Fibroblast of lung (primary cell): ENCODE measurements around the gene NAP1L1. TPM values are rescaled to one million over a fixed set of nuclear protein-coding genes. Genes with fewer than 3 reads are reported as not detected.
"Not testable (repeated sequence)": the region's sequence is repeated elsewhere in the genome, so short reads cannot be mapped to it uniquely, and the experiment has no call there.

Source experiments
- DNase-seq, 2 donors: peaks; one replicate each; pipeline versions ENCODE4 v3.0.0 to v3.0.0-alpha.2; 2010; ENCODE audit warnings: low read depth in 2 of 2
- H2AFZ ChIP-seq: 2 replicates; pipeline ENCODE4 v1.5.1; 2012; ENCODE audit warnings: low read length, control low read depth, inconsistent platforms
- H3K27ac ChIP-seq: 2 replicates; pipeline ENCODE4 v1.5.1; 2011; ENCODE audit warnings: low read length, control low read depth; ENCODE audit not compliant: insufficient read depth
- H3K27me3 ChIP-seq: 2 replicates; pipeline ENCODE4 v1.5.1; 2011; ENCODE audit warnings: mild to moderate bottlenecking, low read length; ENCODE audit not compliant: control insufficient read depth, insufficient read depth
- H3K36me3 ChIP-seq: 2 replicates; pipeline ENCODE4 v1.5.1; 2011; ENCODE audit warnings: low read length; ENCODE audit not compliant: control insufficient read depth, insufficient read depth
- H3K4me1 ChIP-seq: 2 replicates; pipeline ENCODE4 v1.5.1; 2011; ENCODE audit warnings: low read length; ENCODE audit not compliant: control insufficient read depth, insufficient read depth; ENCODE audit errors: extremely low read depth
- H3K4me2 ChIP-seq: 2 replicates; pipeline ENCODE4 v1.5.1; 2011; ENCODE audit warnings: low read length, control low read depth; ENCODE audit not compliant: insufficient read depth; ENCODE audit errors: extremely low read depth
- H3K4me3 ChIP-seq, 4 experiments: fragments of 200-600 bp in 1 of 4; sonication (generic) in 1 of 4; replicated peaks in 1 of 4; 2 replicates each; pipeline ENCODE4 v1.5.1; 2011 to 2016; ENCODE audit warnings: low read length in 4 of 4, low read depth in 3 of 4, mild to moderate bottlenecking in 3 of 4, control low read depth in 2 of 4, inconsistent platforms in 1 of 4, mixed read lengths in 1 of 4; ENCODE audit not compliant: insufficient read depth in 1 of 4; ENCODE audit errors: control extremely low read depth in 1 of 4
- H3K79me2 ChIP-seq: 2 replicates; pipeline ENCODE4 v1.5.1; 2012; ENCODE audit warnings: mild to moderate bottlenecking, low read length, inconsistent platforms; ENCODE audit not compliant: control insufficient read depth, insufficient read depth
- H3K9ac ChIP-seq: 2 replicates; pipeline ENCODE4 v1.5.1; 2011; ENCODE audit warnings: mild to moderate bottlenecking, low read length, control low read depth; ENCODE audit not compliant: insufficient read depth
- H3K9me3 ChIP-seq: 2 replicates; pipeline ENCODE4 v1.5.1; 2012; ENCODE audit warnings: low read depth, low read length; ENCODE audit not compliant: control insufficient read depth, insufficient read depth
- H4K20me1 ChIP-seq: 2 replicates; pipeline ENCODE4 v1.5.1; 2011; ENCODE audit warnings: low read length; ENCODE audit not compliant: control insufficient read depth, insufficient read depth; ENCODE audit errors: extremely low read depth
- EZH2 ChIP-seq: IDR thresholded peaks from 2 replicates; pipeline ENCODE4 v1.5.1; 2012; ENCODE audit warnings: low read length, control low read depth, mild to moderate bottlenecking; ENCODE audit errors: missing control alignments
- polyA plus RNA-seq, 2 donors: library from polyadenylated mRNA; depleted of rRNA in 1 of 2; stranded (reverse) in 1 of 2; unstranded in 1 of 2; fragments of >200 nt; gene quantifications; 2 replicates each; pipeline ENCODE4 v1.2.1, GENCODE V29; 2011 to 2012; ENCODE audit warnings: missing spikeins in 1 of 2
- total RNA-seq: library from RNA; depleted of rRNA; stranded (reverse); fragments of >200 nt; gene quantifications from 2 replicates; pipeline ENCODE4 v1.2.1, GENCODE V29; 2014
- TF ChIP-seq, protein P1 (sequence below), 2 donors: IDR thresholded peaks in 1 of 2; conservative IDR thresholded peaks in 1 of 2; 1 replicate in 1 of 2; 2 replicates in 1 of 2; pipeline ENCODE4 v1.5.1; 2011 to 2012; ENCODE audit warnings: low read length in 2 of 2, control low read depth in 1 of 2, inconsistent platforms in 1 of 2, low read depth in 1 of 2, mild to moderate bottlenecking in 1 of 2

The NAP1L1 gene
- total and polyA plus RNA-seq, 2 donors (not counting 1 experiment from before 2014, with no cell fraction given): 275 to 695 TPM

DNA sequence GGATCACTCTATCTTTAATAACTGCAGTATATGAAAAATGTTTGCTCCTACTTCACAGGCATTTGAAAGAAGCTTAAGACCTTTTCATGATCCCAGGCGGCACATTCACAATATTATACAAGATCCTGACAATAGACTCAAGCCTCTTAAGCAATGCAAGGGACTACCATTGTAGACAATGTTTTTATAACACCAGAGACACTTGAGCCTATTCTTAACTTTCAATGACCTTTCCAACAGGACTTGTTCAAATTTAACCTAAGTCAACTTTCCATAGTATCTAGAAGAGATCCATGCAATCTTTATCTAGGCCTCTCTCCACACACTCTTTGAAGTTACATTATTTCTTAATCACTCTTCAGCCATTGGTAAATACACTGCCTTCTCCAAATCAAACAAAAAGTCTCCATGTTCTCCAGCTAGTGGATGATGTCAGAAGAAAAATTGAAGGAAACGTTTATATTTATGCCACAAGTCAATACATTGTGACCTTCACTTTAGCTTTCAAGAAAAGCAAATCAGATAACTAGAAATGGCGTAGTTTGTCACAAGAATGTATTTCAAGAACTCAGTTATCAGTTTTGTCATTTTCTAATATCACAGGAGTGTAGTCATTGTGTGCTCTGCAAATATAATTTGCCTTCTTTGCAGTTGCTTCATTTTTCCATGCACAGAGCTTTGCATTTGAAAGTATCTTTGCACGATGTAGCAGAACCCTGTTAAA lies 94.1 kb downstream of the NAP1L1 start:
- H3K9me3 ChIP-seq: no peaks in the 10 kb centered on the region
- no peak overlapping the region for H3K4me3 ChIP-seq
- no peak overlapping the region for H3K4me2 ChIP-seq
- H3K36me3 ChIP-seq: no peaks in the 10 kb centered on the region
- TF ChIP-seq EZH2: no peak
- TF ChIP-seq, protein P1, sequence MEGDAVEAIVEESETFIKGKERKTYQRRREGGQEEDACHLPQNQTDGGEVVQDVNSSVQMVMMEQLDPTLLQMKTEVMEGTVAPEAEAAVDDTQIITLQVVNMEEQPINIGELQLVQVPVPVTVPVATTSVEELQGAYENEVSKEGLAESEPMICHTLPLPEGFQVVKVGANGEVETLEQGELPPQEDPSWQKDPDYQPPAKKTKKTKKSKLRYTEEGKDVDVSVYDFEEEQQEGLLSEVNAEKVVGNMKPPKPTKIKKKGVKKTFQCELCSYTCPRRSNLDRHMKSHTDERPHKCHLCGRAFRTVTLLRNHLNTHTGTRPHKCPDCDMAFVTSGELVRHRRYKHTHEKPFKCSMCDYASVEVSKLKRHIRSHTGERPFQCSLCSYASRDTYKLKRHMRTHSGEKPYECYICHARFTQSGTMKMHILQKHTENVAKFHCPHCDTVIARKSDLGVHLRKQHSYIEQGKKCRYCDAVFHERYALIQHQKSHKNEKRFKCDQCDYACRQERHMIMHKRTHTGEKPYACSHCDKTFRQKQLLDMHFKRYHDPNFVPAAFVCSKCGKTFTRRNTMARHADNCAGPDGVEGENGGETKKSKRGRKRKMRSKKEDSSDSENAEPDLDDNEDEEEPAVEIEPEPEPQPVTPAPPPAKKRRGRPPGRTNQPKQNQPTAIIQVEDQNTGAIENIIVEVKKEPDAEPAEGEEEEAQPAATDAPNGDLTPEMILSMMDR (conservative IDR thresholded peaks at IDR 0.05 in 1 of 2, IDR thresholded peaks at IDR 0.05 in 1 of 2; ENCODE audit: low read depth in 1 of 2, low read length in 2 of 2): no peak
- DNase-seq: no peak
- no peaks in the 10 kb centered on the region for H3K79me2 ChIP-seq
- no peaks in the 10 kb centered on the region for H3K27me3 ChIP-seq
- H4K20me1 ChIP-seq: no peaks in the 10 kb centered on the region
- H3K27ac ChIP-seq: no peak overlapping the region
- H2AFZ ChIP-seq: no peak overlapping the region
- peaks cover 3% of the 10 kb centered on the region for H3K4me1 ChIP-seq
- no peak overlapping the region for H3K9ac ChIP-seq

DNA sequence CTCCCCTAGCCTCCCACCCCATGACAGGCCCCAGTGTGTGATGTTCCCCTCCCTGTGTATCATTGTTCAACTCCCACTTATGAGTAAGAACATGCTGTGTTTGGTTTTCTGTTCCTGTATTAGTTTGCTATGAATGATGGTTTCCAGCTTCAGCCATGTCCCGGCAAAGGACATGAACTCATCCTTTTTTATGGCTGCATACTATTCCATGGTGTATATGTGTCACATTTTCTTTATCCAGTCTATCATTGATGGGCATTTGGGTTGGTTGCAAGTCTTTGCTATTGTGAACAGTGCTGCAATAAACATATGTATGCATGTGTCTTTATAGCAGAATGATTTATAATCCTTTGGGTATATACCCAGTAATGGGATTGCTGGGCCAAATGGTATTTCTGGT lies 96.8 kb downstream of the NAP1L1 start:
- not testable (repeated sequence) for H3K27me3 ChIP-seq, H3K27ac ChIP-seq, H3K36me3 ChIP-seq, H3K4me1 ChIP-seq, H4K20me1 ChIP-seq, H3K9ac ChIP-seq, H3K79me2 ChIP-seq, H3K9me3 ChIP-seq, DNase-seq, H3K4me3 ChIP-seq, H2AFZ ChIP-seq, H3K4me2 ChIP-seq

Other genes starting within 250 kb of the NAP1L1 start
- gene PHLDA1, start 52.9 kb downstream of the NAP1L1 start, total RNA-seq: 127 and 252 TPM in 2 replicates
- gene PHLDA1, start 52.9 kb downstream of the NAP1L1 start, polyA plus RNA-seq: 48.1 and 125 TPM in 2 replicates